Adrenal gland (tissue), 5 donors: ENCODE measurements around the gene ZNF74.

Source experiments
- POLR2A ChIP-seq, 2 donors: fragments of 450-650 bp; IDR thresholded peaks; one replicate each; pipeline ENCODE4 v1.6.1; 2017; ENCODE audit warnings: antibody characterized with exemption in 2 of 2, mild to moderate bottlenecking in 2 of 2, moderate library complexity in 1 of 2
- TF ChIP-seq, protein P1 (sequence below), 6 experiments: fragments of 450-650 bp in 4 of 6; fragments of 200-600 bp in 2 of 6; sonication (generic) in 1 of 6; IDR thresholded peaks; 1 replicate in 5 of 6; 2 replicates in 1 of 6; pipeline versions ENCODE4 v1.5.1 to v1.8.0; 2016 to 2021; ENCODE audit warnings: antibody characterized with exemption in 6 of 6, mild to moderate bottlenecking in 2 of 6, moderate library complexity in 1 of 6
- donor health status: DM: no; HTN: no; CAD: no.

DNA sequence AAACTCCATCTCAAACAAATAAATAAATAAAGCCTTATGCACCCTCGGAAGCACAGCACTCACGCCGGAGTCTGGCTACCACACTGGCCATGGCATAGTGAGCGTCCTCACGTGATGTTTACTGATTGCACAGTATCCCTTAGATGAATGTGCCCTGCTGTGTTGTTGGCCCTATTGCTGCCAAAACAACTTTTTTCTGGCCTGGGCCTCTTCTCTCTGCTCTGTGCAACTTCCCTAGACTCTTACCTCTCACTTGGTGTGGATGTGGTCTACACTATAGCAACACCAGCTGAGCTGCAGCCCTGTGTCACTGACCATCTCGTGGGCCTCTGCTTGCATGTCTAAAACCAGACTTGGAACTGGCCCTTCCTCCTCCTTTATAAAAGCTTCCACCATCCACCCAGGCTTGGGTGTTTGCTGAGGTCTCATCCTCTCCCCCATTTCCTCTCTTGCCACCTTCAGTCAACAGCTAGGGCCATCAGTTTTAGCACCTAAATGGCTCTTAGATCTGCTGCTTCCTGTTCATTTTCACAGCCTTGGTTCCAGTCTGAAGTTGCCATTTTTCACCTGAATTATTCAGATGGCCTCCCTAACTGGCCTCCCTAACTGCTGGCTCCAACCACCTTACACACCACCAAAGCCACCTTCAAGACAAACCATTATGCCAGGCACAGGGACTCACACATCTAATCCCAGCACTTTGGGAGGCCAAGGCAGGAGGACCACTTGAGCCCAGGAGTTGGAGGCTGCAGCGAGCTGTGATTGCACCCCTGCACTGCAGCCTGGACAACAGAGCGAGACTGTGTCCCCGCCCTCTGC is 9.2 kb downstream of the ZNF74 start:
- TF ChIP-seq, protein P1, sequence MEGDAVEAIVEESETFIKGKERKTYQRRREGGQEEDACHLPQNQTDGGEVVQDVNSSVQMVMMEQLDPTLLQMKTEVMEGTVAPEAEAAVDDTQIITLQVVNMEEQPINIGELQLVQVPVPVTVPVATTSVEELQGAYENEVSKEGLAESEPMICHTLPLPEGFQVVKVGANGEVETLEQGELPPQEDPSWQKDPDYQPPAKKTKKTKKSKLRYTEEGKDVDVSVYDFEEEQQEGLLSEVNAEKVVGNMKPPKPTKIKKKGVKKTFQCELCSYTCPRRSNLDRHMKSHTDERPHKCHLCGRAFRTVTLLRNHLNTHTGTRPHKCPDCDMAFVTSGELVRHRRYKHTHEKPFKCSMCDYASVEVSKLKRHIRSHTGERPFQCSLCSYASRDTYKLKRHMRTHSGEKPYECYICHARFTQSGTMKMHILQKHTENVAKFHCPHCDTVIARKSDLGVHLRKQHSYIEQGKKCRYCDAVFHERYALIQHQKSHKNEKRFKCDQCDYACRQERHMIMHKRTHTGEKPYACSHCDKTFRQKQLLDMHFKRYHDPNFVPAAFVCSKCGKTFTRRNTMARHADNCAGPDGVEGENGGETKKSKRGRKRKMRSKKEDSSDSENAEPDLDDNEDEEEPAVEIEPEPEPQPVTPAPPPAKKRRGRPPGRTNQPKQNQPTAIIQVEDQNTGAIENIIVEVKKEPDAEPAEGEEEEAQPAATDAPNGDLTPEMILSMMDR (IDR thresholded peaks at IDR 0.05) = no peak
- TF ChIP-seq POLR2A (IDR thresholded peaks at IDR 0.05) = no peak
